ENCODE data around the gene ART5.
"Not testable (repeated sequence)": the region's sequence is repeated elsewhere in the genome, so short reads cannot be mapped to it uniquely, and the experiment has no call there.

Gene ART5

DNA sequence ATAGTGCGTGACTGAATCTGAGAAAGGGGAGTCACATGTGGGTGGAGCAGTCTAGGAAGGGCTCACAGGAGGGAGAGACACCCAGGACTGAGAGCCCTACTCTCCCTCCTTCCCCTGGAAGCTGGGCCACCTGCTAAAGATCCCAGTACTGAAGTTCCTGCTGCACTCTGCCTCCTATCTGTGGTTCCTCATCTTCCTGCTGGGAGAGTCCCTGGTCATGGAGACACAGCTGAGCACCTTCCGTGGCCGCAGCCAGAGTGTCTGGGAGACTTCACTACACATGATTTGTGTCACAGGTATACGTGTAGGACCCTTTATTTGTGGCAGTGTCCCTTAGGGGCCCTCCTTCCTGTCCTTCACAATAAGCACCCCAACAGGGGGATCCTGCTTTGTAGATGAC lies 19.3 kb downstream of the ART5 start:
- DNase-seq (ENCODE audit: low spot score), result no peak

GRCh38 chr11:3617990-3618389 lies 23.8 kb downstream of the ART5 start:
- DNase-seq (ENCODE audit: low spot score), result no peak

DNA sequence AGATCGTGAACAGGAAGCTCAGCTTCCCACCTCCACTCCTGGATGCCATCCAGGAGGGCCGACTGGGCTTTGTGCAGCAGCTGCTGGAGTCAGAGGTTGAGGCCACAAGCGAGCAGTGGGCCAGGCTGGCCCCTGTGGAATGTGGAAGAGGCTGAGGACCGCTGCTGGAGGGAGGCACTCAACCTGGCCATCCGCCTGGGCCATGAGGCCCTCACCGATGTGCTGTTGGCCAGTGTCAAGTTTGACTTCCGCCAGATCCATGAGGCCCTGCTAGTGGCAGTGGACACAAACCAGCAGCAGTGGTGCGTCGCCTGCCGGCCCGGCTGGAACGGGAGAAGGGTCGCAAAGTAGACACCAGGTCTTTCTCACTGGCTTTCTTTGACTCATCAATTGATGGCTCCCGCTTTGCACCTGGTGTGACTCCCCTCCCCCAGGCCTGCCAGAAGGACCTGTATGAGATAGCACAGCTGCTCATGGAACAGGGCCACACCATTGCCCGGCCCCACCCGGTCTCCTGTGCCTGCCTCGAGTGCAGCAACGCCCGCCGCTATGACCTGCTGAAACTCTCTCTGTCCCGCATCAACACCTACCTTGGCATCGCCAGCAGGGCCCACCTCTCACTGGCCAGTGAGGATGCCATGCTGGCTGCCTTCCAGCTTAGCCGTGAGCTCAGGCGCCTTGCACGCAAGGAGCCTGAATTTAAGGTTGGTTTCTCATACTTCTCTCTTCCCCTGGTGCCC lies 24.9 kb downstream of the ART5 start:
- no peak for DNase-seq (ENCODE audit: low spot score)

- no peak for DNase-seq (ENCODE audit: low spot score)
Measured at GRCh38 chr11:3615998-3616397, 25.8 kb downstream of the ART5 start.

DNA sequence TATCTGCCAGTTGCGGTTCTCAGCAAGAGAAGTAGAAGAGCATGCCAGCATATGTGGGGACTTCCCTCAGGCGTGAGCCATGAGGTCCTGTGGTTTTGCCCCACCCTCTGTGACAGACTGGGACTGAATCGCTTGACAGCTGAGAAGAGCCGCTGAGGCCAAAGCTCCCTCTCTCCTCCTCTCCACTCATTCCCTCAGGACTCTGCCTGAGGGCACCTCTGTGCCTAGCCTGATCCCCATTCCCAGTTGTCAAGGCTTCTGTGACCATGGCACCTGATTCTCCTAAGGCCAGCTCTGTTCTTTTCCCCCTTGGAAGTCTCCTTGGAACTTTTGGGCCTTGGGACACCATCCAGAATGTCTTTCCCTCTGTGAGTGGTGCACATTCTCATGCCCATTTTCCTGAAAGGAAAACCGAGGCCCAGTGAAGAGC lies 27.0 kb downstream of the ART5 start:
- no peak for DNase-seq (ENCODE audit: low spot score)

- no peak for DNase-seq (ENCODE audit: low spot score)
Measured at GRCh38 chr11:3613998-3614741, 27.6 kb downstream of the ART5 start.

- no peak for DNase-seq (ENCODE audit: low spot score)
Measured at GRCh38 chr11:3611976-3612678, 29.7 kb downstream of the ART5 start.

DNA sequence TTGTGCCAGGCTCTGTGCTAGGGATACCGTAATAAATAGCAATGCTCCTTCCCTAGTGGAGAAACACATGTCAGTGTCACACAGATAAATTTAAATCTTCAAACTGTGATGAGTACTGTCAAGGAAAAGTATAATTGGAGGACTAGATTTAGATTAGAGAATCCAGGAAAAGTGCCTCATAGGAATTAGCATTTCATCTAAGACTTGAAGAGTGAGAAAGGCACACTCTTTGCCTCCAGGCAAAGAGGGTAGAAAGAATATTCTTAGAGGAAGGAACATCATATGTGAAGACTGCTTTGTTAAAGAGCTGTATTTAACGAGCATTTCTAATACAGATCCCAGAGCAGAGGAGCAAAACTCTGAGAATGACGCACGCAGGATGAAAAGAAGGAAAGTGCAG lies 30.9 kb downstream of the ART5 start:
- DNase-seq (ENCODE audit: low spot score), result no peak

- DNase-seq (ENCODE audit: low spot score), result no peak
Measured at GRCh38 chr11:3609416-3610265, 32.2 kb downstream of the ART5 start.

DNA sequence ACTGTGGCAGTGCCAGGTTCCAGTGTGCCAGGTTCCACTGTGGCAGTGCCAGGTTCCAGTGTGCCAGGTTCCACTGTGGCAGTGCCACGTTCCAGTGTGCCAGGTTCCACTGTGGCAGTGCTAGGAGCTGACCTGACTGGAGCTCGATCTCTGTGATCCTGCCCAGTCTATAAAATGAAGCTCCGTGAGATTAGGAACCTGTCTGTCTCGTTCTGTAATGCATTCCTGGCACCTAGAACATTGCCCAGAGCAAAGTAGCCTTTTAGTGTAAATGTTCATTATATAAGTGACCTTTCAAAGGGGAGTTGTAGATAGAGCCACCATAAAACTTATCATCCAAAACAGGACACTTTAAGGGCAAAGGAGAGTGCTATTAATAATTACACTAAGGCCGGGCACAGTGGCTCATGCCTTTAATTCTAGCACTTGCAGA lies 36.0 kb downstream of the ART5 start:
- no peak for DNase-seq (ENCODE audit: low spot score)

DNA sequence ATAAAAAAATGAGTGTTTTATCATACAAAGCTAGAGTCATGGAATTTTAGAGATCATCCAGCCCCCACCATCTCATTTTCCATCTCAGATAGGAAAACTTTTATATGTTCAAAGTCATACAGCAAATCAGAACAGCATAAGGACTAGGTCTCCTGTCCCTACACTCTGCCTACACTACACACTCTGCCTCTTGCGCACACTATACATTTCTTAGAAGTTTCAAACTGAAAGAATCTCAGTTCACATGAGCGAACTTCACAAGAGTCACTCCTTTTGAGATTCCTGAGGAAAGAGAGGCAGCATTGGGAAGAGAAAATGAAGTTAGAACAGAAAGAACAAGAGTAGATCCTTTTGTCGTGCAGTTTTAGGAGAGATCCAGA lies 36.5 kb downstream of the ART5 start:
- DNase-seq (ENCODE audit: low spot score), result no peak

DNA sequence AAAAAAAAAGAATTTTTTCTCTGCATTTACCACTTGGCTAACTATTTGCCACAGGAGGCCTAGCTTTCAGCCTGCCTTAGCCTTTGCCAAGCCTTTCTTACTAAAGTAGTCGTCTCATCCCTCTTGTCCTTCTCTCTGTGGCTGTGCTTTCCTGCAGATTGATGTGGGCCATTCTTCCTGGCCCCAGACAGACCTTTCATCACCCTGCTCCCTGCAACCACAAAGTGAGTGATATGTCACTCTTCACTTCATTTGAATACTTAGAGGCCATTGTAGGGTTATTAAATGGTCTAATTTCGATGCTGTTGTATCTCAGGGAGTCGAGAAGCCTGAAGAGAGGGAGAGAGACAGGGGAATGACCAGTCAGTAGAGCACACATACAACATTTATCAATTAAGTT lies 37.6 kb downstream of the ART5 start:
- DNase-seq (ENCODE audit: low spot score), result no peak

GRCh38 chr11:3600201-3600600 lies 41.6 kb downstream of the ART5 start:
- not testable (repeated sequence) for DNase-seq (ENCODE audit: low spot score)

DNA sequence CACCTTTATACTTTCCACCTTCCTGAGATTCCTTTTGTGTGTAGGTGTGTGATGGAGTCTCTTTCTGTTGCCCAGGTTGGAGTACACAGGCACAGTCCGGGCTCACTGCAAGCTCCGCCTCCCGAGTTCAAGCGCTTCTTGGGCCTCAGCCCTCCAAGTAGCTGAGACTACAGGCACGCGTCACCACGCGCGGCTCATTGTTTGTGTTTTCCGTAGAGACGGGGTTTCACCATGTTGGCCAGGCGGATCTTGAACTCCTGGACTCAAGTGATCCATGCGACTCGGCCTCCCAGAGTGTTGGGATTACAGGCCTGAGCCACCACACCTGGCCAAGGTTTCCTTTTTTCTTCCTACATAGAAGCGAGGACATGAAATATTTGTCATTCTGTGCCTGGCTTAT lies 44.0 kb downstream of the ART5 start:
- not testable (repeated sequence) for DNase-seq (ENCODE audit: low spot score)

- DNase-seq (ENCODE audit: low spot score), result not testable (repeated sequence)
Measured at GRCh38 chr11:3591326-3591725, 50.5 kb downstream of the ART5 start.

DNA sequence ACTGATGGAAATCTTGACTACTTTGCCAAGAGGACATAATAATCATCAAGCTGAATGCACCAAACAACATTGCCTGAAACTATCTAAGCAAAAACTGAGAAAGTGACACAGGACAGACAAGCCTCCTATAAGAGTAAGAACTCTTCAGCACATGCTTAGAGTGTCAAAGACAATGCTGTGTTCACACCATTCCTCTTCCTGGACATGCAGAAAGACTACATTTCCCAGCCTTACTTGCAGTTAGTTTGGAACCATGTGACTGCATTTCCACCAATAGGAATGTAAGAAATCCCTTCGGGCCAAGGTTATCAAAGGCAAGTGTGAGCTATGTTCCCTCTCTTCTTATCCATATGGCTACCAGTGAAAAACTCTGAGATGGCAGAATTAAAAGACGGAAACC lies 51.6 kb downstream of the ART5 start:
- DNase-seq (ENCODE audit: low spot score), result not testable (repeated sequence)

GRCh38 chr11:3588776-3589175 lies 53.0 kb downstream of the ART5 start:
- not testable (repeated sequence) for DNase-seq (ENCODE audit: low spot score)

Measured in putamen (tissue), 1 donor.